Endothelial cell of umbilical vein (primary cell): ENCODE data around the gene SHKBP1. TPM values are rescaled to one million over a fixed set of nuclear protein-coding genes. Genes with fewer than 3 reads are reported as not detected.
"Not testable (repeated sequence)": the region's sequence is repeated elsewhere in the genome, so short reads cannot be mapped to it uniquely, and the experiment has no call there.

Source experiments
- BruUV-seq: library from RNA; stranded (reverse); fragments of 400-500 nt; replicated peaks from 2 replicates; lab custom pipeline; 2021; lab: Mats Ljungman, UMichigan
- CTCF ChIA-PET: fragments of 300-600, 350-600 bp; sonication (Branson Sonifier 250); formaldehyde crosslinking; loops from one replicate; lab custom pipeline; 2021; ENCODE audit warnings: antibody characterized with exemption, inconsistent platforms; lab: Charles Lee
- POLR2A ChIA-PET: fragments of 300-600, 350-600 bp; sonication (Branson Sonifier 250); formaldehyde crosslinking; loops from one replicate; lab custom pipeline; 2021; ENCODE audit warnings: antibody characterized with exemption, inconsistent platforms; lab: Charles Lee
- DNase-seq: peaks from one replicate; pipeline ENCODE4 v3.0.0-alpha.2; 2011; ENCODE audit warnings: low read depth, low spot score
- FAIRE-seq: peaks from 2 replicates; lab custom pipeline; 2011; peaks lifted over from hg19 to GRCh38; lab: Jason Lieb, UNC
- H2AFZ ChIP-seq: 2 replicates; pipeline ENCODE4 v1.6.0; 2012; ENCODE audit warnings: low read depth, low read length, control low read depth, inconsistent platforms
- H3K27ac ChIP-seq: 2 replicates; pipeline ENCODE4 v1.5.1; 2011; ENCODE audit warnings: low read depth, mild to moderate bottlenecking, control low read depth, low read length, moderate library complexity; ENCODE audit not compliant: insufficient read depth
- H3K27me3 ChIP-seq, 2 experiments: 2 replicates each; pipeline versions ENCODE4 v1.6.0 to v1.6.1; 2011; ENCODE audit warnings: low read length in 2 of 2, mixed read lengths in 1 of 2; ENCODE audit not compliant: control insufficient read depth in 2 of 2, insufficient read depth in 2 of 2
- H3K36me3 ChIP-seq, 2 experiments: 2 replicates in 1 of 2; 3 replicates in 1 of 2; pipeline ENCODE4 v1.5.1; 2011; ENCODE audit warnings: low read length in 2 of 2, mild to moderate bottlenecking in 1 of 2, moderate library complexity in 1 of 2; ENCODE audit not compliant: control insufficient read depth in 2 of 2, insufficient read depth in 2 of 2; ENCODE audit errors: extremely low read depth in 1 of 2
- H3K4me1 ChIP-seq: 3 replicates; pipeline ENCODE4 v1.5.1; 2011; ENCODE audit warnings: mild to moderate bottlenecking, low read length; ENCODE audit not compliant: control insufficient read depth, insufficient read depth; ENCODE audit errors: extremely low read depth
- H3K4me2 ChIP-seq: 2 replicates; pipeline ENCODE4 v1.6.1; 2011; ENCODE audit warnings: low read length, control low read depth, mixed read lengths; ENCODE audit not compliant: insufficient read depth
- H3K4me3 ChIP-seq, 3 experiments: fragments of 200-600 bp in 1 of 3; sonication (generic), shearing (Covaris generic) in 1 of 3; replicated peaks in 1 of 3; 2 replicates each; pipeline ENCODE4 v1.5.1; 2011 to 2016; ENCODE audit warnings: control low read depth in 3 of 3, low read length in 3 of 3, mild to moderate bottlenecking in 2 of 3, inconsistent platforms in 1 of 3, low read depth in 1 of 3, moderate library complexity in 1 of 3; ENCODE audit not compliant: insufficient read depth in 1 of 3
- H3K79me2 ChIP-seq: 2 replicates; pipeline ENCODE4 v1.6.0; 2012; ENCODE audit warnings: low read length, inconsistent platforms; ENCODE audit not compliant: control insufficient read depth, insufficient read depth
- H3K9ac ChIP-seq: replicated peaks from 2 replicates; pipeline ENCODE3; 2011; ENCODE audit warnings: low read length, control low read depth; ENCODE audit not compliant: insufficient read depth; ENCODE audit errors: extremely low read depth
- H3K9me1 ChIP-seq: replicated peaks from 3 replicates; pipeline ENCODE4 v1.6.0; 2011; ENCODE audit warnings: mild to moderate bottlenecking, low read length; ENCODE audit not compliant: control insufficient read depth, insufficient read depth; ENCODE audit errors: extremely low read depth
- H3K9me3 ChIP-seq: replicated peaks from 2 replicates; pipeline ENCODE4 v1.5.1; 2012; ENCODE audit warnings: low read length, inconsistent platforms; ENCODE audit not compliant: control insufficient read depth, insufficient read depth
- H4K20me1 ChIP-seq: replicated peaks from 2 replicates; pipeline ENCODE3; 2011; ENCODE audit warnings: mild to moderate bottlenecking, low read length; ENCODE audit not compliant: control insufficient read depth, insufficient read depth; ENCODE audit errors: extremely low read depth
- CTCF ChIP-seq, 2 donors: IDR thresholded peaks; 1 replicate in 1 of 2; 2 replicates in 1 of 2; pipeline ENCODE4 v1.5.1; 2011; ENCODE audit warnings: low read length in 2 of 2, mild to moderate bottlenecking in 2 of 2, moderate library complexity in 2 of 2, control low read depth in 1 of 2, inconsistent platforms in 1 of 2, low read depth in 1 of 2; ENCODE audit not compliant: insufficient read depth in 1 of 2; ENCODE audit errors: extremely low read depth in 1 of 2
- EZH2 ChIP-seq: IDR thresholded peaks from 2 replicates; pipeline ENCODE4 v1.6.1; 2012; ENCODE audit warnings: borderline replicate concordance, low read depth, mild to moderate bottlenecking, moderate library complexity, low read length, inconsistent platforms; ENCODE audit not compliant: severe bottlenecking
- FOS ChIP-seq: IDR thresholded peaks from 2 replicates; pipeline ENCODE4 v1.6.1; 2011; ENCODE audit warnings: mild to moderate bottlenecking, low read length, moderate library complexity, borderline replicate concordance; ENCODE audit not compliant: insufficient read depth
- GATA2 ChIP-seq: IDR thresholded peaks from 2 replicates; pipeline ENCODE4 v1.7.0; 2011; ENCODE audit warnings: low read depth, mild to moderate bottlenecking, moderate library complexity, mixed read lengths, low read length; ENCODE audit not compliant: insufficient read length, insufficient read depth
- JUN ChIP-seq: IDR thresholded peaks from 2 replicates; pipeline ENCODE4 v1.6.1; 2011; ENCODE audit warnings: borderline replicate concordance, low read depth; ENCODE audit not compliant: insufficient read length, insufficient read depth
- MAX ChIP-seq: IDR thresholded peaks from 2 replicates; pipeline ENCODE4 v1.6.1; 2011; ENCODE audit not compliant: insufficient read depth, insufficient read length
- MYC ChIP-seq: IDR thresholded peaks from one replicate; pipeline ENCODE4 v1.6.1; 2011; ENCODE audit warnings: mild to moderate bottlenecking, low read depth, low read length
- POLR2A ChIP-seq: IDR thresholded peaks from 2 replicates; pipeline ENCODE4 v1.6.1; 2012; ENCODE audit warnings: low read depth, mild to moderate bottlenecking, control low read depth, low read length
- POLR2AphosphoS5 ChIP-seq: IDR thresholded peaks from 2 replicates; pipeline ENCODE4 v1.6.1; 2012; ENCODE audit warnings: low read depth, mild to moderate bottlenecking, control low read depth, low read length, moderate library complexity; ENCODE audit not compliant: insufficient read depth
- dilution Hi-C: fragments of 300-500 bp; cut with MboI; formaldehyde crosslinking; loops from one replicate; pipeline ENCODE4 v1.15.0; 2019; ENCODE audit warnings: low sequenced_read_pairs; ENCODE audit not compliant: extremely low pct_ligation_motif_present
- intact Hi-C: fragments of 100-400 bp; cut with micrococcal nuclease; formaldehyde crosslinking; loops from one replicate; pipeline ENCODE4 v1.10.0; 2022
- polyA plus RNA-seq, 4 experiments: library from polyadenylated mRNA; depleted of rRNA in 3 of 4; stranded (reverse) in 3 of 4; unstranded in 1 of 4; fragments of >200 nt; gene quantifications; 2 replicates each; pipeline versions ENCODE4 v1.2.1 to v1.2.3, GENCODE V29; 2011 to 2012; ENCODE audit warnings: missing spikeins in 1 of 4
- total RNA-seq: library from RNA; stranded (reverse); gene quantifications from 2 replicates; pipeline ENCODE4 v1.2.3, GENCODE V29; 2021

Gene SHKBP1
- total and polyA plus RNA-seq, 2 donors (not counting 3 experiments of a cell fraction or from before 2014, with no cell fraction given) = 106 to 113 TPM

- H2AFZ ChIP-seq = no peak overlapping the region
- no peaks in the 10 kb centered on the region for H4K20me1 ChIP-seq
- H3K4me2 ChIP-seq = no peak overlapping the region
- no peaks in the 10 kb centered on the region for H3K79me2 ChIP-seq
- no peaks in the 10 kb centered on the region for H3K36me3 ChIP-seq
- FAIRE-seq (no peak), DNase-seq (no peak)
- POLR2A ChIA-PET = no interaction called here
- no peaks in the 10 kb centered on the region for H3K9me1 ChIP-seq
- CTCF ChIA-PET = interaction anchor here (1.1 kb wide), 1 partner anchor 13 kb away, joined by 3 read pairs; no protein-coding TSS in a partner anchor
- no peak overlapping the region for H3K9ac ChIP-seq
- peaks cover 5 to 13% of the 10 kb centered on the region in 2 experiments for H3K27me3 ChIP-seq
- H3K27ac ChIP-seq = no peak overlapping the region
- no TSS peak for BruUV-seq
- no peaks in the 10 kb centered on the region for H3K9me3 ChIP-seq
- H3K4me3 ChIP-seq = no peak overlapping the region
- intact Hi-C loops (no loop called here), dilution Hi-C loops (no loop called here)
- TF ChIP-seq MAX = no peak
- TF ChIP-seq JUN = no peak
- TF ChIP-seq FOS = no peak
- TF ChIP-seq GATA2 = no peak
- TF ChIP-seq EZH2 = no peak
- TF ChIP-seq POLR2AphosphoS5 = no peak
- TF ChIP-seq MYC = no peak
- TF ChIP-seq CTCF (IDR thresholded peaks at IDR 0.05; ENCODE audit: extremely low read depth in 1 of 2, insufficient read depth in 1 of 2, low read depth in 1 of 2, low read length in 2 of 2) = no peak
- no peak for TF ChIP-seq POLR2A
- H3K4me1 ChIP-seq = no peaks in the 10 kb centered on the region
Measured at GRCh38 chr19:40561947-40562346, 14.7 kb upstream of the SHKBP1 start.

- H3K9ac ChIP-seq, H3K27ac ChIP-seq, FAIRE-seq, H3K9me3 ChIP-seq, H2AFZ ChIP-seq, H3K4me2 ChIP-seq, H3K4me1 ChIP-seq, H3K36me3 ChIP-seq, dilution Hi-C loops, H3K9me1 ChIP-seq, DNase-seq, H3K4me3 ChIP-seq, H3K79me2 ChIP-seq, H4K20me1 ChIP-seq, BruUV-seq, intact Hi-C loops: not testable (repeated sequence)
- H3K27me3 ChIP-seq = peaks cover 22 to 30% of the 10 kb centered on the region in 2 experiments
- CTCF ChIA-PET = interaction anchor here (0.8 kb wide), 1 partner anchor 8 kb away, joined by 3 read pairs; no protein-coding TSS in a partner anchor
- POLR2A ChIA-PET = interaction anchor here (0.7 kb wide), 1 partner anchor 277 kb away, joined by 4 read pairs; no protein-coding TSS in a partner anchor
Measured at GRCh38 chr19:40564535-40564934, 12.1 kb upstream of the SHKBP1 start.
